GM12878 (cell line): Measurements from ENCODE around the gene HIPK4. TPM values are rescaled to one million over a fixed set of nuclear protein-coding genes. Genes with fewer than 3 reads are reported as not detected.

Experiments
- ATAC-seq: fragments of 200-7000 bp; cut with Tn5 transposase; 3 replicates; pipeline ENCODE4 v1.9.1; 2020; ENCODE audit warnings: mild to moderate bottlenecking, moderate library complexity
- BruUV-seq: library from RNA; stranded (reverse); fragments of 400-500 nt; replicated peaks from 2 replicates; lab custom pipeline; 2021; lab: Mats Ljungman, UMichigan
- CTCF ChIA-PET: fragments of 300-600 bp; sonication (Branson Sonifier 250); formaldehyde crosslinking; extraction: SDS; loops from one replicate; lab custom pipeline; 2021; ENCODE audit warnings: inconsistent platforms; lab: Yijun Ruan, JAX
- POLR2A ChIA-PET: fragments of 350-600 bp; formaldehyde crosslinking; extraction: SDS; loops from one replicate; lab custom pipeline; 2021; ENCODE audit warnings: inconsistent platforms; lab: Charles Lee
- RAD21 ChIA-PET: fragments of 300-600 bp; sonication (Branson Sonifier 250); formaldehyde crosslinking; loops from one replicate; lab custom pipeline; 2023; ENCODE audit warnings: antibody characterized with exemption; ENCODE audit not compliant: unreplicated experiment; lab: Charles Lee
- SMC1A ChIA-PET: fragments of 300-600 bp; sonication (Branson Sonifier 250); formaldehyde crosslinking; loops from one replicate; lab custom pipeline; 2023; ENCODE audit not compliant: unreplicated experiment, uncharacterized antibody; lab: Charles Lee
- DNase-seq: peaks from one replicate; pipeline ENCODE4 v3.0.0-alpha.2; 2011; ENCODE audit warnings: low read depth, low spot score
- FAIRE-seq: peaks from 3 replicates; lab custom pipeline; 2011; peaks lifted over from hg19 to GRCh38; lab: Jason Lieb, UNC
- H2AFZ ChIP-seq: 2 replicates; pipeline ENCODE4 v1.6.0; 2011; ENCODE audit warnings: low read depth, low read length, control low read depth; ENCODE audit not compliant: control insufficient read depth
- H3K27ac ChIP-seq: 2 replicates; pipeline ENCODE4 v1.5.1; 2011; ENCODE audit warnings: control low read depth; ENCODE audit not compliant: control insufficient read depth, insufficient read depth
- H3K27me3 ChIP-seq, 2 experiments: replicated peaks in 1 of 2; 2 replicates each; pipeline versions ENCODE4 v1.6.0 to v1.6.1; 2011; ENCODE audit warnings: low read length in 1 of 2; ENCODE audit not compliant: control insufficient read depth in 2 of 2, insufficient read depth in 2 of 2
- H3K36me3 ChIP-seq, 2 experiments: 2 replicates each; pipeline ENCODE4 v1.5.1; 2011; ENCODE audit warnings: low read length in 1 of 2; ENCODE audit not compliant: control insufficient read depth in 2 of 2, insufficient read depth in 2 of 2
- H3K4me1 ChIP-seq: 2 replicates; pipeline ENCODE4 v1.6.1; 2011; ENCODE audit warnings: mild to moderate bottlenecking, low read length, moderate library complexity, mixed read lengths; ENCODE audit not compliant: control insufficient read depth, insufficient read depth
- H3K4me2 ChIP-seq: 2 replicates; pipeline ENCODE4 v1.6.0; 2011; ENCODE audit warnings: control low read depth; ENCODE audit not compliant: control insufficient read depth, insufficient read depth
- H3K4me3 ChIP-seq: fragments of 200-600 bp; sonication (generic); 2 replicates; pipeline ENCODE4 v1.5.1; 2016
- H3K79me2 ChIP-seq: 2 replicates; pipeline ENCODE4 v1.6.0; 2011; ENCODE audit warnings: low read length; ENCODE audit not compliant: control insufficient read depth, insufficient read depth
- H3K9ac ChIP-seq: 2 replicates; pipeline ENCODE4 v1.8.0; 2011; ENCODE audit warnings: low read length, control low read depth, mixed read lengths; ENCODE audit not compliant: control insufficient read depth, insufficient read depth
- H3K9me3 ChIP-seq: replicated peaks from 3 replicates; pipeline ENCODE4 v1.5.1; 2011; ENCODE audit warnings: mild to moderate bottlenecking, low read length; ENCODE audit not compliant: control insufficient read depth, insufficient read depth
- H4K20me1 ChIP-seq: 2 replicates; pipeline ENCODE4 v1.6.0; 2011; ENCODE audit not compliant: control insufficient read depth, insufficient read depth
- BCL11A ChIP-seq: IDR thresholded peaks from 2 replicates; pipeline ENCODE4 v1.6.1; 2011; ENCODE audit warnings: low read depth, low read length
- BMI1 ChIP-seq: fragments of 450-650 bp; IDR thresholded peaks from 2 replicates; pipeline ENCODE4 v1.6.1; 2016; ENCODE audit warnings: mild to moderate bottlenecking, moderate library complexity, borderline replicate concordance
- KLF5 ChIP-seq: fragments of 450-650 bp; IDR thresholded peaks from 2 replicates; pipeline ENCODE4 v1.6.1; 2014; ENCODE audit warnings: mild to moderate bottlenecking; ENCODE audit not compliant: partially characterized antibody
- NR2F1 ChIP-seq: fragments of 450-650 bp; conservative IDR thresholded peaks from 2 replicates; pipeline ENCODE4 v1.6.1; 2017; ENCODE audit warnings: mild to moderate bottlenecking
- SIN3A ChIP-seq: IDR thresholded peaks from 2 replicates; pipeline ENCODE4 v1.6.1; 2012; ENCODE audit warnings: low read depth, low read length, improper control_type of control experiment
- SREBF2 ChIP-seq: IDR thresholded peaks from 2 replicates; pipeline ENCODE4 v1.6.1; 2012; ENCODE audit warnings: mild to moderate bottlenecking, low read length
- whole genome bisulfite sequencing: methylation state at CpG from one replicate; pipeline ENCODE4 v1.1.6; 2016; ENCODE audit warnings: low lambda C conversion rate; ENCODE audit not compliant: insufficient replicate concordance, insufficient coverage; ENCODE audit errors: missing lambda C conversion rate; 5-methylcytosine and 5-hydroxymethylcytosine counted together
- in situ Hi-C: fragments of 300-500 bp; cut with MboI; formaldehyde crosslinking; loops from 9 replicates; pipeline ENCODE4 v1.14.3; 2018; ENCODE audit warnings: mixed read lengths
- intact Hi-C: fragments of 100-400 bp; cut with micrococcal nuclease; formaldehyde crosslinking; loops from one replicate; pipeline ENCODE4 v1.14.2; 2022; ENCODE audit not compliant: unreplicated experiment
- polyA plus RNA-seq, 11 experiments: library from polyadenylated mRNA; depleted of rRNA in 4 of 11; unstranded in 6 of 11; stranded (reverse) in 5 of 11; fragments of >200 nt; fragmentation: Nextera tagmentation in 4 of 11; fragmentation: Illumina TruSeq in 1 of 11; extraction: Ambion mirVana in 4 of 11; extraction: Trizol in 1 of 11; gene quantifications; 1 replicate in 1 of 11; 2 replicates in 10 of 11; pipeline versions ENCODE4 v1.2.1 to v1.2.3, GENCODE V29; 2011 to 2016; ENCODE audit warnings: inconsistent platforms in 2 of 11, missing spikeins in 2 of 11, low read depth in 1 of 11
- total RNA-seq, 4 experiments: library from RNA; depleted of rRNA in 3 of 4; stranded (reverse); fragments of >200 nt in 3 of 4; fragmentation: Illumina TruSeq in 1 of 4; extraction: Trizol in 1 of 4; gene quantifications; 2 replicates each; pipeline versions ENCODE4 v1.2.1 to v1.2.3, GENCODE V29; 2013 to 2021
- TF ChIP-seq, protein P1 (sequence below): fragments of 450-650 bp; IDR thresholded peaks from 2 replicates; pipeline ENCODE4 v1.6.1; 2017; ENCODE audit warnings: mild to moderate bottlenecking, moderate library complexity
- TF ChIP-seq, protein P2 (sequence below): fragments of 450-650 bp; IDR thresholded peaks from 2 replicates; pipeline ENCODE4 v1.6.1; 2016; ENCODE audit warnings: mild to moderate bottlenecking
- TF ChIP-seq, protein P3 (sequence below): fragments of 450-650 bp; IDR thresholded peaks from 2 replicates; pipeline ENCODE4 v1.6.1; 2014; ENCODE audit warnings: mild to moderate bottlenecking
- TF ChIP-seq, protein P4 (sequence below): fragments of 450-650 bp; formaldehyde crosslinking; IDR thresholded peaks from 2 replicates; pipeline ENCODE4 v1.5.0; 2022; ENCODE audit warnings: mild to moderate bottlenecking, missing genetic modification characterization

Gene HIPK4
- total and polyA plus RNA-seq, 10 of the 15 experiments (the other 5 are each of a cell fraction or from before 2014, with no cell fraction given), result 0.07 to 0.13 (median 0.08) TPM; not detected in 7

DNA sequence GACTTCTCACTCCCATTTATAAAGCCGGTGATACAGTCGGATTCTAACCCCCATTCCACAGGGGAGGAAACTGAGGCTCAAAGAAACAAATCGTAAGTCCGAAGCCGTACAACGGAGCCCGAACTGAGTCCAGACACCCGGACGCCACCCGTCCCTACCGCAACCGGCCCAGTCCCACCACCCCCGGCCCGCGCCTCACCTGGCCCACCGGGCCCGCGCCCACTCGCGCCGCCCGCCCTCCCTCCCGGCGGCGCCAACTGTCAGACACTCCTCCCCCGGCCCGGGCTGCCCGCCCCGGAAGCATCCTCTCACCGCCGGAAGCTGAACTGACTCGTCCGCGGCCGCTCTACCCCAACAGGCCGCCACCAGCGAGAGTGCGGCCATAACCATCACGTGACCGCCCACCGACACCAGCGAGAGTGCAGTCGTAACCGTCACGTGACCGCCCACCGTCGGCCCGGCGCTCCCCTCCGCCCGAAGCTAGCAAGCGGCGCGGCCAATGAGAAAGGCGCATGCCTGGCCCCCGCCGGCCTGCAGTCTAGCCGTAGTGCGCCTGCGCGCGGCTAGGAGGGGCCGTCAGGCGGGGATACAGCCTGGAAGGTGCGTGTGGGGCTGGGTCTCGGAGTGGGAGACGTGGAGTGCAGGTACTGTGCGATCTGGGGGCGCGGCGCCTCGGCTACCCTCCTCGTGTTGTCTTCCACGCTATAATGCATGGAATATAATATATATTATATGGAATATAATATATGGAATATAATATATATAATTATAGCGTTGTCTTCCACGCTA, 41.7 kb downstream of the HIPK4 start, which contains the start of the genes C19orf47 and PLD3 (continued):
- TF ChIP-seq SIN3A, result peak; percentile 51; the same call in 1 of the 2 replicates
- TF ChIP-seq KLF5, result peak; percentile 50
- TF ChIP-seq, protein P1, sequence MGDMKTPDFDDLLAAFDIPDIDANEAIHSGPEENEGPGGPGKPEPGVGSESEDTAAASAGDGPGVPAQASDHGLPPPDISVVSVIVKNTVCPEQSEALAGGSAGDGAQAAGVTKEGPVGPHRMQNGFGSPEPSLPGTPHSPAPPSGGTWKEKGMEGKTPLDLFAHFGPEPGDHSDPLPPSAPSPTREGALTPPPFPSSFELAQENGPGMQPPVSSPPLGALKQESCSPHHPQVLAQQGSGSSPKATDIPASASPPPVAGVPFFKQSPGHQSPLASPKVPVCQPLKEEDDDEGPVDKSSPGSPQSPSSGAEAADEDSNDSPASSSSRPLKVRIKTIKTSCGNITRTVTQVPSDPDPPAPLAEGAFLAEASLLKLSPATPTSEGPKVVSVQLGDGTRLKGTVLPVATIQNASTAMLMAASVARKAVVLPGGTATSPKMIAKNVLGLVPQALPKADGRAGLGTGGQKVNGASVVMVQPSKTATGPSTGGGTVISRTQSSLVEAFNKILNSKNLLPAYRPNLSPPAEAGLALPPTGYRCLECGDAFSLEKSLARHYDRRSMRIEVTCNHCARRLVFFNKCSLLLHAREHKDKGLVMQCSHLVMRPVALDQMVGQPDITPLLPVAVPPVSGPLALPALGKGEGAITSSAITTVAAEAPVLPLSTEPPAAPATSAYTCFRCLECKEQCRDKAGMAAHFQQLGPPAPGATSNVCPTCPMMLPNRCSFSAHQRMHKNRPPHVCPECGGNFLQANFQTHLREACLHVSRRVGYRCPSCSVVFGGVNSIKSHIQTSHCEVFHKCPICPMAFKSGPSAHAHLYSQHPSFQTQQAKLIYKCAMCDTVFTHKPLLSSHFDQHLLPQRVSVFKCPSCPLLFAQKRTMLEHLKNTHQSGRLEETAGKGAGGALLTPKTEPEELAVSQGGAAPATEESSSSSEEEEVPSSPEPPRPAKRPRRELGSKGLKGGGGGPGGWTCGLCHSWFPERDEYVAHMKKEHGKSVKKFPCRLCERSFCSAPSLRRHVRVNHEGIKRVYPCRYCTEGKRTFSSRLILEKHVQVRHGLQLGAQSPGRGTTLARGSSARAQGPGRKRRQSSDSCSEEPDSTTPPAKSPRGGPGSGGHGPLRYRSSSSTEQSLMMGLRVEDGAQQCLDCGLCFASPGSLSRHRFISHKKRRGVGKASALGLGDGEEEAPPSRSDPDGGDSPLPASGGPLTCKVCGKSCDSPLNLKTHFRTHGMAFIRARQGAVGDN, result 0 out of 2 replicates have a peak, but pooled peaks have one; percentile 31
- no peak for TF ChIP-seq BCL11A
- TF ChIP-seq, protein P2, sequence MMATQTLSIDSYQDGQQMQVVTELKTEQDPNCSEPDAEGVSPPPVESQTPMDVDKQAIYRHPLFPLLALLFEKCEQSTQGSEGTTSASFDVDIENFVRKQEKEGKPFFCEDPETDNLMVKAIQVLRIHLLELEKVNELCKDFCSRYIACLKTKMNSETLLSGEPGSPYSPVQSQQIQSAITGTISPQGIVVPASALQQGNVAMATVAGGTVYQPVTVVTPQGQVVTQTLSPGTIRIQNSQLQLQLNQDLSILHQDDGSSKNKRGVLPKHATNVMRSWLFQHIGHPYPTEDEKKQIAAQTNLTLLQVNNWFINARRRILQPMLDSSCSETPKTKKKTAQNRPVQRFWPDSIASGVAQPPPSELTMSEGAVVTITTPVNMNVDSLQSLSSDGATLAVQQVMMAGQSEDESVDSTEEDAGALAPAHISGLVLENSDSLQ, result peak; percentile 69

DNA sequence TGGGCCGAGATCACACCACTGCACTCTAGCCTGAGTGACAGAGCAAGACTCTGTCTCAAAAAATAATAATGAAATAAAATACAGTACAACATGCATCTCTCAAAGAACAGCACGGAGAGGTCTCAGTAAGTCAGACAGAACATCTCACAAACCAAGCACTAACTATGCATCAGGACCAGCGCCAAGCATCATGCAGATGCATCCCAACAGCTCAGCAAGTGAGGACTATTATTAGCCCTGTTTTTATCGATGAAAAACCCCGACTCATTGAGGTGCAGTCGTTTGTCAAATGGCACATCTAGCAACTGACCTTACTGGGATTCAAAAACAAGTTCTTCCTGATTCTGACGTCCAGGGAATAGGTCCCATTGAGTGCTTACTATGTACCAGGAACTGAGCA, 45.6 kb downstream of the HIPK4 start:
- Histone ChIP-seq H3K9ac (no peak overlapping the region), H3K4me3 (no peak overlapping the region; the same call in 1 of the 2 replicates), H3K36me3 (peaks cover 0 to 3% of the 10 kb centered on the region in 2 experiments; a peak in 2 of 4 replicates), H3K4me1 (peaks cover 6% of the 10 kb centered on the region; the same call in 1 of the 2 replicates), H4K20me1 (no peaks in the 10 kb centered on the region), H3K27ac (no peak overlapping the region), H3K4me2 (no peak overlapping the region), H3K79me2 (peaks cover 22% of the 10 kb centered on the region), H3K9me3 (no peaks in the 10 kb centered on the region), H3K27me3 (no peaks in the 10 kb centered on the region), H2AFZ (no peak overlapping the region)
- ATAC-seq (no peak), DNase-seq (no peak), FAIRE-seq (no peak)
- 88% methylated on average over 7 of the region's 7 CpGs for WGBS
- ChIA-PET CTCF (no interaction called here), RAD21 (no interaction called here), POLR2A (no interaction called here), SMC1A (no interaction called here)
- intact Hi-C loops, result no loop called here
- no TSS peak for BruUV-seq
- in situ Hi-C loops, result no loop called here
- TF ChIP-seq, protein P2, result no peak
- no peak for TF ChIP-seq SREBF2
- TF ChIP-seq, protein P3, sequence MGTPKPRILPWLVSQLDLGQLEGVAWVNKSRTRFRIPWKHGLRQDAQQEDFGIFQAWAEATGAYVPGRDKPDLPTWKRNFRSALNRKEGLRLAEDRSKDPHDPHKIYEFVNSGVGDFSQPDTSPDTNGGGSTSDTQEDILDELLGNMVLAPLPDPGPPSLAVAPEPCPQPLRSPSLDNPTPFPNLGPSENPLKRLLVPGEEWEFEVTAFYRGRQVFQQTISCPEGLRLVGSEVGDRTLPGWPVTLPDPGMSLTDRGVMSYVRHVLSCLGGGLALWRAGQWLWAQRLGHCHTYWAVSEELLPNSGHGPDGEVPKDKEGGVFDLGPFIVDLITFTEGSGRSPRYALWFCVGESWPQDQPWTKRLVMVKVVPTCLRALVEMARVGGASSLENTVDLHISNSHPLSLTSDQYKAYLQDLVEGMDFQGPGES, result no peak
- TF ChIP-seq NR2F1, result no peak
- TF ChIP-seq BMI1, result no peak
- TF ChIP-seq, protein P4, sequence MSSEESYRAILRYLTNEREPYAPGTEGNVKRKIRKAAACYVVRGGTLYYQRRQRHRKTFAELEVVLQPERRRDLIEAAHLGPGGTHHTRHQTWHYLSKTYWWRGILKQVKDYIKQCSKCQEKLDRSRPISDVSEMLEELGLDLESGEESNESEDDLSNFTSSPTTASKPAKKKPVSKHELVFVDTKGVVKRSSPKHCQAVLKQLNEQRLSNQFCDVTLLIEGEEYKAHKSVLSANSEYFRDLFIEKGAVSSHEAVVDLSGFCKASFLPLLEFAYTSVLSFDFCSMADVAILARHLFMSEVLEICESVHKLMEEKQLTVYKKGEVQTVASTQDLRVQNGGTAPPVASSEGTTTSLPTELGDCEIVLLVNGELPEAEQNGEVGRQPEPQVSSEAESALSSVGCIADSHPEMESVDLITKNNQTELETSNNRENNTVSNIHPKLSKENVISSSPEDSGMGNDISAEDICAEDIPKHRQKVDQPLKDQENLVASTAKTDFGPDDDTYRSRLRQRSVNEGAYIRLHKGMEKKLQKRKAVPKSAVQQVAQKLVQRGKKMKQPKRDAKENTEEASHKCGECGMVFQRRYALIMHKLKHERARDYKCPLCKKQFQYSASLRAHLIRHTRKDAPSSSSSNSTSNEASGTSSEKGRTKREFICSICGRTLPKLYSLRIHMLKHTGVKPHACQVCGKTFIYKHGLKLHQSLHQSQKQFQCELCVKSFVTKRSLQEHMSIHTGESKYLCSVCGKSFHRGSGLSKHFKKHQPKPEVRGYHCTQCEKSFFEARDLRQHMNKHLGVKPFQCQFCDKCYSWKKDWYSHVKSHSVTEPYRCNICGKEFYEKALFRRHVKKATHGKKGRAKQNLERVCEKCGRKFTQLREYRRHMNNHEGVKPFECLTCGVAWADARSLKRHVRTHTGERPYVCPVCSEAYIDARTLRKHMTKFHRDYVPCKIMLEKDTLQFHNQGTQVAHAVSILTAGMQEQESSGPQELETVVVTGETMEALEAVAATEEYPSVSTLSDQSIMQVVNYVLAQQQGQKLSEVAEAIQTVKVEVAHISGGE (CRISPR knock-in tag), result no peak
